Ectodermal cell (in vitro differentiated cells): ENCODE data around the gene ZFHX3.

Source experiments
- H3K27ac ChIP-seq: 2 replicates; pipeline ENCODE4 v1.7.0; 2013; ENCODE audit warnings: mild to moderate bottlenecking, low read depth, low read length; ENCODE audit not compliant: insufficient read depth, poor library complexity, severe bottlenecking
- H3K27me3 ChIP-seq: 2 replicates; pipeline ENCODE4 v1.7.0; 2013; ENCODE audit warnings: mild to moderate bottlenecking, low read length; ENCODE audit not compliant: insufficient read depth, control insufficient read depth, poor library complexity, severe bottlenecking
- H3K36me3 ChIP-seq: one replicate; pipeline ENCODE4 v1.7.0; 2013; ENCODE audit warnings: low read length; ENCODE audit not compliant: control insufficient read depth, insufficient read depth
- H3K4me1 ChIP-seq: one replicate; pipeline ENCODE4 v1.7.0; 2013; ENCODE audit warnings: low read length; ENCODE audit not compliant: control insufficient read depth, insufficient read depth
- H3K4me3 ChIP-seq: 2 replicates; pipeline ENCODE4 v1.7.0; 2013; ENCODE audit warnings: low read depth, low read length, control low read depth; ENCODE audit not compliant: insufficient read depth
- H3K9me3 ChIP-seq: 2 replicates; pipeline ENCODE4 v1.7.0; 2013; ENCODE audit warnings: mild to moderate bottlenecking, low read length, moderate library complexity; ENCODE audit not compliant: control insufficient read depth
- WGBS, 2 experiments: methylation state at CpG; one replicate each; pipeline ENCODE4 v1.1.7; 2013; ENCODE audit warnings: missing lambda C conversion rate in 2 of 2; 5-methylcytosine and 5-hydroxymethylcytosine counted together

Gene ZFHX3

GRCh38 chr16:73056448-73056847 lies 8.5 kb upstream of the ZFHX3 start:
- Histone ChIP-seq H3K4me1 (peaks cover 78% of the 10 kb centered on the region), H3K27ac (no peak overlapping the region), H3K36me3 (no peaks in the 10 kb centered on the region), H3K9me3 (no peaks in the 10 kb centered on the region), H3K27me3 (peaks cover 88% of the 10 kb centered on the region), H3K4me3 (no peak overlapping the region)
- WGBS, 2 experiments, result 7 to 8% methylated on average over 6 to 7 of the region's 7 CpGs

- peaks cover 75% of the 10 kb centered on the region for H3K4me1 ChIP-seq
- WGBS, 2 experiments, result 0% methylated on average over 1 of the region's 5 CpGs
- H3K4me3 ChIP-seq, result no peak overlapping the region
- no peaks in the 10 kb centered on the region for H3K9me3 ChIP-seq
- H3K27me3 ChIP-seq, result peaks cover 88% of the 10 kb centered on the region
- no peaks in the 10 kb centered on the region for H3K36me3 ChIP-seq
- no peak overlapping the region for H3K27ac ChIP-seq
Measured at GRCh38 chr16:73054813-73055482, 7.0 kb upstream of the ZFHX3 start.

- 5 to 7% methylated on average over 3 to 6 of the region's 6 CpGs for WGBS, 2 experiments
- peaks cover 88% of the 10 kb centered on the region for H3K27me3 ChIP-seq
- H3K36me3 ChIP-seq, result no peaks in the 10 kb centered on the region
- no peak overlapping the region for H3K4me3 ChIP-seq
- H3K27ac ChIP-seq, result no peak overlapping the region
- H3K9me3 ChIP-seq, result no peaks in the 10 kb centered on the region
- peaks cover 75% of the 10 kb centered on the region for H3K4me1 ChIP-seq
Measured at GRCh38 chr16:73054498-73054812, 6.5 kb upstream of the ZFHX3 start.

GRCh38 chr16:73054125-73054484 lies 6.2 kb upstream of the ZFHX3 start:
- H3K9me3 ChIP-seq, result no peaks in the 10 kb centered on the region
- H3K4me3 ChIP-seq, result no peak overlapping the region
- WGBS, 2 experiments, result 3 to 4% methylated on average over 4 to 7 of the region's 10 CpGs
- H3K36me3 ChIP-seq, result no peaks in the 10 kb centered on the region
- H3K4me1 ChIP-seq, result peaks cover 75% of the 10 kb centered on the region
- no peak overlapping the region for H3K27ac ChIP-seq
- H3K27me3 ChIP-seq, result peaks cover 88% of the 10 kb centered on the region

- H3K27ac ChIP-seq, result no peak overlapping the region
- 0 to 1% methylated on average over 16 of the region's 16 CpGs for WGBS, 2 experiments
- H3K36me3 ChIP-seq, result no peaks in the 10 kb centered on the region
Measured at GRCh38 chr16:73053364-73054124, 5.6 kb upstream of the ZFHX3 start.

GRCh38 chr16:73053038-73053363 lies 5.1 kb upstream of the ZFHX3 start:
- H3K27me3 ChIP-seq, result peaks cover 96% of the 10 kb centered on the region
- no peak overlapping the region for H3K27ac ChIP-seq
- H3K4me1 ChIP-seq, result peaks cover 80% of the 10 kb centered on the region
- H3K36me3 ChIP-seq, result no peaks in the 10 kb centered on the region
- no peak overlapping the region for H3K4me3 ChIP-seq
- H3K9me3 ChIP-seq, result no peaks in the 10 kb centered on the region
- 0% methylated on average over 4 of the region's 4 CpGs for WGBS, 2 experiments

More at GRCh38 chr16:73053364-73054124, 5.6 kb upstream of the ZFHX3 start:
- Histone ChIP-seq H3K9me3 (no peaks in the 10 kb centered on the region), H3K4me1 (peaks cover 80% of the 10 kb centered on the region), H3K4me3 (no peak overlapping the region), H3K27me3 (peaks cover 91% of the 10 kb centered on the region)

GRCh38 chr16:73052576-73052975 lies 4.6 kb upstream of the ZFHX3 start:
- Histone ChIP-seq H3K4me3 (no peak overlapping the region), H3K36me3 (no peaks in the 10 kb centered on the region), H3K9me3 (no peaks in the 10 kb centered on the region), H3K27ac (no peak overlapping the region), H3K27me3 (peaks cover 99% of the 10 kb centered on the region), H3K4me1 (peaks cover 82% of the 10 kb centered on the region)
- 1 to 2% methylated on average over 9 of the region's 9 CpGs for WGBS, 2 experiments

- WGBS, 2 experiments, result 14 to 23% methylated on average over 7 to 9 of the region's 9 CpGs
- H3K9me3 ChIP-seq, result no peaks in the 10 kb centered on the region
- H3K36me3 ChIP-seq, result no peaks in the 10 kb centered on the region
- no peak overlapping the region for H3K27ac ChIP-seq
- peaks cover 99% of the 10 kb centered on the region for H3K27me3 ChIP-seq
- peaks cover 85% of the 10 kb centered on the region for H3K4me1 ChIP-seq
- H3K4me3 ChIP-seq, result no peak overlapping the region
Measured at GRCh38 chr16:73051961-73052360, 4.0 kb upstream of the ZFHX3 start.

GRCh38 chr16:73051226-73051625 lies 3.3 kb upstream of the ZFHX3 start:
- H3K4me1 ChIP-seq, result peaks cover 80% of the 10 kb centered on the region
- no peaks in the 10 kb centered on the region for H3K9me3 ChIP-seq
- H3K27ac ChIP-seq, result no peak overlapping the region
- H3K4me3 ChIP-seq, result no peak overlapping the region
- no peaks in the 10 kb centered on the region for H3K36me3 ChIP-seq
- WGBS, 2 experiments, result 41 to 56% methylated on average over 5 of the region's 5 CpGs
- peaks cover 99% of the 10 kb centered on the region for H3K27me3 ChIP-seq

GRCh38 chr16:73050201-73051099 lies 2.5 kb upstream of the ZFHX3 start:
- Histone ChIP-seq H3K27me3 (peaks cover 98% of the 10 kb centered on the region), H3K27ac (no peak overlapping the region), H3K4me1 (peaks cover 80% of the 10 kb centered on the region), H3K4me3 (no peak overlapping the region), H3K36me3 (no peaks in the 10 kb centered on the region), H3K9me3 (no peaks in the 10 kb centered on the region)
- WGBS, 2 experiments, result 23% methylated on average over 11 of the region's 11 CpGs
